Measurements from ENCODE around the gene ZNF853.
"Not testable (repeated sequence)": the region's sequence is repeated elsewhere in the genome, so short reads cannot be mapped to it uniquely, and the experiment has no call there.

ZNF853 gene

GRCh38 chr7:6614953-6615722, at the start of gene ZNF853:
Gene ZNF853, plus strand, starts transcription at chr7:6615610. Its CDS starts 565 bp downstream, at chr7:6616175.
- peak in 23 of 56 donors; percentile 5 to 57 (median 26) for DNase-seq

DNA sequence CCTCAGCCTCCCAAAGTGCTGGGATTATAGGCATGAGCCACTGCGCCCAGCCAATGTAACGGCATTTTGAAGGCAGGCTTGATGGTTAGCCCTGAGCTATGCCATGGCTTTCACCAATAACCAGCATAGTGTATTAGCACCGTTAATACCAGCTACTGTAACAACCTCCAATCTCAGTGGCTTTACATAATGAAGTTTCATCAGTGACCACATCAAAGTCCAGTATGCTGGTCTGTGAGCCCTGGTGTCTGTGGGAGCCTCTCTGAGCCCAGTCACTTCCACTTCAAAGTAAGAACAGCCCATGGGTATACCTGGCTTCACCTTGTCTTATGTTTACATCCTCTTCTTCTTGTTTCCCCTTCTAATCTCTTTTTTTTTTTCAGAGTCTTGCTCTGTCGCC, 49.8 kb upstream of the ZNF853 start:
- DNase-seq = no peak

- no peak for DNase-seq
These were observed 47.5 kb upstream of the ZNF853 start for GRCh38 chr7:6567886-6568285.

DNA sequence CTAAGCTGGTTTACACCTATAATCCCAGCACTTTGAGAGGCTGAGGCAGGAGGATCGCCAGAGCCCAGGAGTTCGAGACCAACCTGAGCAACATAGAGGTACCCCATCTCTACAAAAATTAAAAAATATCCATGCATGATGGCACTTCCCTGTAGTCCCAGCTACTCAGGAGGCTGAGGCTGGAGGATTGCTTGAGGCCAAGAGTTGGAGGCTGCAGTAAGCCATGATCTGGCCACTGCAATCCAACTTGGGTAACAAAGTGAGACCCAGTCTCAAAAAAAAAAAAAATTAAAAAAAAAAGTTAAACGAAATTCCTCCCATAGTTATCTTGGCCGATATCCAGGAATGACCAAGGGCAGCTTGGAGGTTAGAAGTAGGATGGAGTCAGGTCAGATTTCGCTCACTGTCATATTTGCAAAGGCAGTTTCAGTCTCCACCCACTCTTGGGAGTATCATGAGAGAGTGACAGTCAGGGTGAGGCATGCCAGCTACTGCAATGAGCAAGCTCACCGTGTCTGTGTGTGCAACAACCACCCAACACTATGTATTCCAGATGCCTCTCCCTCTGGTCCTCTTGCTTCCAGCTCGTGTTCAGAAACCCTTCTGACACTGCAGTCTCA, 44.1 kb upstream of the ZNF853 start:
- no peak for DNase-seq

GRCh38 chr7:6575281-6576023, 40.0 kb upstream of the ZNF853 start:
- no peak for DNase-seq

GRCh38 chr7:6576024-6576866, 39.2 kb upstream of the ZNF853 start:
- DNase-seq = no peak

- peak in 1 of 56 donors; percentile 19 for DNase-seq
These were observed 38.5 kb upstream of the ZNF853 start for GRCh38 chr7:6576867-6577368.

GRCh38 chr7:6577369-6578113, 37.9 kb upstream of the ZNF853 start, which contains the start of gene ZDHHC4:
Gene ZDHHC4, plus strand, starts transcription at chr7:6577454. Its CDS starts 3,108 bp downstream, at chr7:6580562.
- peak in 55 of 56 donors; percentile 33 to 90 (median 70) for DNase-seq

DNA sequence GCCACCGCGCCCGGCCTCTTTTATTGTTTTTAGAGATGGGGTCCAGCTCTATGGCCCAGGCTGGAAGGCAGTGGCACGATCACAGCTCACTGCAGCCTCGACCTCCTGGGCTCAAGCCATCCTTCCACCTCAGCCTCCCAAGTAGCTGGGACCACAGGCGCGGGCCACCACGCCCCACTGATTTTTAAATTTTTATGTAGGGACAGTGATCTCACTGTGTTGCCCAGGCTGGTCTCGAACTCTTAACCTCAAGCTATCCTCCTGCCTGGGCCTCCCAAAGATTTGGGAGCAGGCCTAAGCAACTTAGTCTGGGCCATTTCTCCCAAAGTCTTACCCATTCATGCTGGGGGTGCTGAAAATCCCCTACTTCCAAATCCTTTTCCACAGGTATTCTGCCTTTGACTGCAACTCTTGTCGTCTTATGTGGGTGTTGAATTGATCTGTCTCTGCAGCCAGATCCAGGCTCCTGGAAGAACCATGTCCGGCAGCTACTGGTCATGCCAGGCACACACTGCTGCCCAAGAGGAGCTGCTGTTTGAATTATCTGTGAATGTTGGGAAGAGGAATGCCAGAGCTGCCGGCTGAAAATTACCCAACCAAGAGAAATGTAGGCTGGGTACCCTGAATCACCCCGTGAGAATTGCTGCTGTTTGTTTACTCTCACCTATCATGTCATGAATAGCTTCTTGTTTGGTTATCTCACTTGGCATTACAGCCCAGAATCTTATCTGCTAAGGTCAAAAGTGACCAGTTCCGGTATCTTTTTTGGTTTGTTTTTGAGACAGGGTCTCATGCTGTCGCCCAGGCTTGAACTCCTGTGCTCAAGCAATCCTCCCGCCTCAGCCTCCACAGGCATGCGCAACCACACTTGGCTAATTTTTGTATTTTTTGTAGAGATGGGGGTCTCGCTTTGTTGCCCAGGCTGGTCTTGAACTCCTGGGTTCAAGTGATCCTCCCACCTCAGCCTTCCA, 37.0 kb upstream of the ZNF853 start:
- DNase-seq = no peak

GRCh38 chr7:6579446-6579845, 36.0 kb upstream of the ZNF853 start:
- no peak for DNase-seq

- DNase-seq = not testable (repeated sequence)
These were observed 29.5 kb upstream of the ZNF853 start for GRCh38 chr7:6585746-6586432.

GRCh38 chr7:6588566-6588965, 26.8 kb upstream of the ZNF853 start:
- DNase-seq = no peak

- peak in 3 of 56 donors; percentile 27 to 51 (median 35) for DNase-seq
These were observed 26.1 kb upstream of the ZNF853 start for GRCh38 chr7:6589151-6589828.

DNA sequence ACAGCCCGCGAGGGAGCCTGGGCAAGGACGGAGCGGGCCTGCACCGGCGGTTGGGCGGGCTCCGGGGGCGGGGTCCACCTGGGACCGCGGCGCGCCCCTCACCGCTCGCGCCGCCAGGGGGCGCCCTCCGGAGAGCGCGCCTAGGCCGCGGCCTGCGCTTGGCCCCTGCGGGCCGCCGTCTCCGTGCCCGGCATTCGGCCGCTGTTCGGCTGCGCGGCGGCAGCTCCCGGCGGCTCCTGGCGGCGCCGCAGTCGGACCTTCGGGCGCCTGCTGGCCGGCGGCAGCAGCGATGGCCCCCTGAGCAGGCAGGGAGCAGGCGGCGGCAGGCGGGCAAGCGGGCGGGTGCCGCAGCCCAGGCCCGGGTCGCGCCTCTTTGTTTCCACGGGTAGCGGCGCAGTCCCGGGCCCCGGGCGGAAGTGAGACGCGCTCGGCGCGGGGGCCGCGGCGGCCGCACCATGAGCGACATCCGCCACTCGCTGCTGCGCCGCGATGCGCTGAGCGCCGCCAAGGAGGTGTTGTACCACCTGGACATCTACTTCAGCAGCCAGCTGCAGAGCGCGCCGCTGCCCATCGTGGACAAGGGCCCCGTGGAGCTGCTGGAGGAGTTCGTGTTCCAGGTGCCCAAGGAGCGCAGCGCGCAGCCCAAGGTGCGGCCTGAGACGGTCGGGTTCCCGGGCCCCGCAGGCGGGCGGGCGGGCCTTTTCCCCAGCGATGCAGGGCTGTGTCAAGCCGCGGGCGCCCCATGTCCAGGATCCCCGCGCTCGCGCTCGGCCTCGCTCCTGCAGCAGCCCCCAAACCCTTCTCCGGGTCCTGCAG, 25.4 kb upstream of the ZNF853 start, which contains the start of gene INTS15:
Gene INTS15 (plus strand): TSS at position 193 of the 816 bp plus-strand sequence. CDS start 263 bp downstream, at position 456.
- peak in 47 of 56 donors; percentile 23 to 84 (median 61) for DNase-seq

DNA sequence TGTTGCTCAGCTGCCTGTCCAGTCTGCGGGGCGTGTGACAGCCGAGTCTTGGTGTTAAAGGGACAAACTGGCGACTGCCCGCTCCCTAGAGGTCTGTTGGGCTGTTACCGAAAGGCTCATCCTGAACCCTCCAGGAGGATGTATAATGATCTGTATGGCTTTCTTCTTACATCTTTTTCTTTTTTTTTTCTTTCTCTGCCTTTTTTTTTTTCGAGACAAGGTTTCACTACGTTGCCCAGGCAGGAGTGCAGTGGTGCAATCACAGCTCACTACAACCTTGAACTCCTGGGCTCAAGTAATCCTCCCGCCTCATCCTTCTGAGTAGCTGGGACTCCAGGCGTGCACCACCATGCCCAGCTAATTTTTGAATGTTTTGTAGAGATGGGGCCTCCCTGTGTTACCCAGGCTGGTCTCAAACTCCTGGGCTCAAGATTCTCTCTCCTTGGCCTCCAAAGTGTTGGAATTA, 24.7 kb upstream of the ZNF853 start:
- DNase-seq = no peak

DNA sequence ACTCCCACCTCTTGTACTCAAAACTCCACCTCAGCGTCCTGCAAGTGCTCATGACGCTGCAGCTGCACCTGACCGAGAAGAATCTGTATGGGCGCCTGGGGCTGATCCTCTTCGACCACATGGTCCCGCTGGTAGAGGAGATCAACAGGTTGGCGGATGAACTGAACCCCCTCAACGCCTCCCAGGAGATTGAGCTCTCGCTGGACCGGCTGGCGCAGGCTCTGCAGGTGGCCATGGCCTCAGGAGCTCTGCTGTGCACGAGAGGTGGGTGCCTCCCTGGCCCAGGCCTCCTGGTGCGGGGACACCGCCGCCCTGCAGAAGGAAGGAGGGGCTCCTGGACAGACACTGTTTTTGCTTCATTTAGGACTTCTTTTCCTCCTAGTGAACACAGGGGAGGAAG, 15.3 kb upstream of the ZNF853 start:
- no peak for DNase-seq

Data from amygdala (tissue), 56 donors.